Measurements from ENCODE around the gene TBCD.

TBCD gene

GRCh38 chr17:82923366-82924113, 171.7 kb downstream of the TBCD start:
- Histone ChIP-seq H3K4me3 (ENCODE audit: low read depth, low read length) (no peak overlapping the region), H3K27me3 (ENCODE audit: insufficient read depth, low read length) (no peaks in the 10 kb centered on the region), H3K27ac (ENCODE audit: low read depth, low read length) (no peak overlapping the region), H3K36me3 (ENCODE audit: insufficient read depth, low read length) (peaks cover 21% of the 10 kb centered on the region), H2AFZ (ENCODE audit: low read length, unreplicated experiment) (no peak overlapping the region), H3K4me1 (ENCODE audit: control insufficient read depth, insufficient read depth, low read length, unreplicated experiment) (no peaks in the 10 kb centered on the region), H3K79me2 (ENCODE audit: control insufficient read depth, insufficient read depth, low read length, unreplicated experiment) (no peaks in the 10 kb centered on the region)

GRCh38 chr17:82924214-82924613, 172.3 kb downstream of the TBCD start:
- no peaks in the 10 kb centered on the region for H3K27me3 ChIP-seq (ENCODE audit: insufficient read depth, low read length)
- H2AFZ ChIP-seq (ENCODE audit: low read length, unreplicated experiment) = no peak overlapping the region
- no peak overlapping the region for H3K4me3 ChIP-seq (ENCODE audit: low read depth, low read length)
- H3K36me3 ChIP-seq (ENCODE audit: insufficient read depth, low read length) = peaks cover 27% of the 10 kb centered on the region
- H3K79me2 ChIP-seq (ENCODE audit: control insufficient read depth, insufficient read depth, low read length, unreplicated experiment) = no peaks in the 10 kb centered on the region
- H3K4me1 ChIP-seq (ENCODE audit: control insufficient read depth, insufficient read depth, low read length, unreplicated experiment) = no peaks in the 10 kb centered on the region
- no peak overlapping the region for H3K27ac ChIP-seq (ENCODE audit: low read depth, low read length)

- Histone ChIP-seq H3K27ac (ENCODE audit: low read depth, low read length) (no peak overlapping the region), H3K36me3 (ENCODE audit: insufficient read depth, low read length) (peaks cover 33% of the 10 kb centered on the region), H3K79me2 (ENCODE audit: control insufficient read depth, insufficient read depth, low read length, unreplicated experiment) (no peaks in the 10 kb centered on the region), H3K4me3 (ENCODE audit: low read depth, low read length) (no peak overlapping the region), H3K4me1 (ENCODE audit: control insufficient read depth, insufficient read depth, low read length, unreplicated experiment) (no peaks in the 10 kb centered on the region), H2AFZ (ENCODE audit: low read length, unreplicated experiment) (no peak overlapping the region), H3K27me3 (ENCODE audit: insufficient read depth, low read length) (no peaks in the 10 kb centered on the region)
These were observed 172.9 kb downstream of the TBCD start for GRCh38 chr17:82924812-82925211.

- no peaks in the 10 kb centered on the region for H3K79me2 ChIP-seq (ENCODE audit: control insufficient read depth, insufficient read depth, low read length, unreplicated experiment)
- H3K4me3 ChIP-seq (ENCODE audit: low read depth, low read length) = no peak overlapping the region
- H3K36me3 ChIP-seq (ENCODE audit: insufficient read depth, low read length) = peaks cover 38% of the 10 kb centered on the region
- no peak overlapping the region for H2AFZ ChIP-seq (ENCODE audit: low read length, unreplicated experiment)
- H3K4me1 ChIP-seq (ENCODE audit: control insufficient read depth, insufficient read depth, low read length, unreplicated experiment) = no peaks in the 10 kb centered on the region
- no peak overlapping the region for H3K27ac ChIP-seq (ENCODE audit: low read depth, low read length)
- H3K27me3 ChIP-seq (ENCODE audit: insufficient read depth, low read length) = no peaks in the 10 kb centered on the region
These were observed 173.5 kb downstream of the TBCD start for GRCh38 chr17:82925336-82925735.

- peaks cover 40% of the 10 kb centered on the region for H3K36me3 ChIP-seq (ENCODE audit: insufficient read depth, low read length)
These were observed 174.2 kb downstream of the TBCD start for GRCh38 chr17:82926081-82926480.

DNA sequence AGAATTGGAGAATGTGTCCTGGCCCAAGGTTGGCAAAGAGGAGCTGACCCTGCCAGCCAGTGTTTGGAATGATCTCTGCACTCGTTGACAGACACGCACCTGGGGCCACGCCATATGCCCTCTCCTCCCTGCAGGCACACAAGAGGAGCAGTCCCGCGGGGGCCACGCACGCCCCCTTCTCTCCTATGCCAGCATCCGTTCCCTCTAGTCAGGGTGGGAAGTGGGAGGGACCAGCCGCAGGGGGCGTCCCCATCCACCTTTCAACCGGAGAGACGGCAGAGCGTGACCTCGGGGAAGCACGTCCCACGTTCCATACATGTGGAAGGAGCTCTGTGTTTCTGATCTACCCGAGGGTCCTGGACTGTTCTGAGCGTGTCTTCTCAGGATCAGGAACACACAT, 174.9 kb downstream of the TBCD start:
- no peak overlapping the region for H3K27ac ChIP-seq (ENCODE audit: low read depth, low read length)
- H3K36me3 ChIP-seq (ENCODE audit: insufficient read depth, low read length) = peaks cover 37% of the 10 kb centered on the region
- H3K4me1 ChIP-seq (ENCODE audit: control insufficient read depth, insufficient read depth, low read length, unreplicated experiment) = peaks cover 6% of the 10 kb centered on the region
- no peak overlapping the region for H3K4me3 ChIP-seq (ENCODE audit: low read depth, low read length)
- H3K27me3 ChIP-seq (ENCODE audit: insufficient read depth, low read length) = no peaks in the 10 kb centered on the region
- no peak overlapping the region for H2AFZ ChIP-seq (ENCODE audit: low read length, unreplicated experiment)
- H3K79me2 ChIP-seq (ENCODE audit: control insufficient read depth, insufficient read depth, low read length, unreplicated experiment) = no peaks in the 10 kb centered on the region

More at GRCh38 chr17:82926081-82926480, 174.2 kb downstream of the TBCD start:
- Histone ChIP-seq H3K79me2 (ENCODE audit: control insufficient read depth, insufficient read depth, low read length, unreplicated experiment) (no peaks in the 10 kb centered on the region), H3K27me3 (ENCODE audit: insufficient read depth, low read length) (no peaks in the 10 kb centered on the region), H3K4me1 (ENCODE audit: control insufficient read depth, insufficient read depth, low read length, unreplicated experiment) (peaks cover under 1% of the 10 kb centered on the region), H2AFZ (ENCODE audit: low read length, unreplicated experiment) (no peak overlapping the region), H3K4me3 (ENCODE audit: low read depth, low read length) (no peak overlapping the region), H3K27ac (ENCODE audit: low read depth, low read length) (no peak overlapping the region)

DNA sequence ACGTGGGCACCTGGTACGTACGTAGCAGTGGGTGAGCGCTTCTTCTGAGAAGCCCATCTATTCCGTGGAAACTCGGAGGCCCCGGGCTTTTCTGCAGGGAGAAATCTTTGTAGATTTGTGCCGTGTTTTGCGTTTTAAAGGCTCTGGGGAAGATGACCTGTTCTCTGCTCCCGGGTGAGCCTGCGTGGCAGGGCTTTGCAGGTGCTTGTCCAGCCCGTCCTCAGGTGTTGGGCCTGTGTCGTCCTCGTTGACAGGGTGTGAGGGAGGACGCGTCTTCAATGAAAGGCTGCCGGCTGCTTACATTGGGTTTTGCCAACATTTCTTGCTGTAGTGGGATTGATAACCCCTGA, 175.4 kb downstream of the TBCD start:
- H3K4me1 ChIP-seq (ENCODE audit: control insufficient read depth, insufficient read depth, low read length, unreplicated experiment) = peaks cover 12% of the 10 kb centered on the region
- H3K27ac ChIP-seq (ENCODE audit: low read depth, low read length) = no peak overlapping the region
- no peak overlapping the region for H2AFZ ChIP-seq (ENCODE audit: low read length, unreplicated experiment)
- H3K27me3 ChIP-seq (ENCODE audit: insufficient read depth, low read length) = no peaks in the 10 kb centered on the region
- H3K4me3 ChIP-seq (ENCODE audit: low read depth, low read length) = no peak overlapping the region
- H3K79me2 ChIP-seq (ENCODE audit: control insufficient read depth, insufficient read depth, low read length, unreplicated experiment) = no peaks in the 10 kb centered on the region
- H3K36me3 ChIP-seq (ENCODE audit: insufficient read depth, low read length) = peaks cover 37% of the 10 kb centered on the region

- Histone ChIP-seq H3K79me2 (ENCODE audit: control insufficient read depth, insufficient read depth, low read length, unreplicated experiment) (no peaks in the 10 kb centered on the region), H3K27ac (ENCODE audit: low read depth, low read length) (no peak overlapping the region), H2AFZ (ENCODE audit: low read length, unreplicated experiment) (no peak overlapping the region), H3K4me3 (ENCODE audit: low read depth, low read length) (no peak overlapping the region), H3K27me3 (ENCODE audit: insufficient read depth, low read length) (no peaks in the 10 kb centered on the region), H3K36me3 (ENCODE audit: insufficient read depth, low read length) (peaks cover 37% of the 10 kb centered on the region), H3K4me1 (ENCODE audit: control insufficient read depth, insufficient read depth, low read length, unreplicated experiment) (peaks cover 19% of the 10 kb centered on the region)
These were observed 176.1 kb downstream of the TBCD start for GRCh38 chr17:82927661-82928601.

DNA sequence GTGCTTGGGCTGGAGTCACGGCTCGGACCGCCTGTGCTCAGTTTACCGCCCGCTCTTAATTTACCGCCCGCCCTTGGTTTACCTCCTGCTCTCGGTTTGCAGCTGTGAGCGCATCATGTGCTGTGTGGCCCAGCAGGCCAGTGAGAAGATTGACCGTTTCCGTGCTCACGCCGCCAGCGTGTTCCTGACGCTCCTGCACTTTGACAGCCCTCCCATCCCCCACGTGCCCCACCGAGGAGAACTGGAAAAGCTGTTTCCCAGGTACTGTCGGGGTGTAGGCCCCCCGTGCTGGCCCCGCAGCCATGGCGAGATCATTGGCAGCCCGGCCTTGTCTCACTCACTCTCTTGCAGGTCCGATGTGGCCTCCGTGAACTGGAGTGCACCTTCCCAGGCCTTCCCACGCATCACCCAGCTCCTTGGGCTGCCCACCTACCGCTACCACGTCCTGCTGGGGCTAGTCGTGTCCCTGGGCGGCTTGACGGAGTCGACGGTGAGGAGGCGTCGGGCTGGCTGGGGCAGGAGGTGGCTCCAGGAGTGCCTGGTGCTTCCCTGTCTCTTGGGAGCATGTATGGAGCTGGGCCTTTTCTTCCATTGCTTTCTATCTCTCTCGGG, 177.3 kb downstream of the TBCD start:
- Histone ChIP-seq H3K36me3 (ENCODE audit: insufficient read depth, low read length) (peaks cover 35% of the 10 kb centered on the region), H3K79me2 (ENCODE audit: control insufficient read depth, insufficient read depth, low read length, unreplicated experiment) (no peaks in the 10 kb centered on the region), H2AFZ (ENCODE audit: low read length, unreplicated experiment) (no peak overlapping the region), H3K4me3 (ENCODE audit: low read depth, low read length) (no peak overlapping the region), H3K4me1 (ENCODE audit: control insufficient read depth, insufficient read depth, low read length, unreplicated experiment) (peaks cover 20% of the 10 kb centered on the region), H3K27ac (ENCODE audit: low read depth, low read length) (no peak overlapping the region), H3K27me3 (ENCODE audit: insufficient read depth, low read length) (no peaks in the 10 kb centered on the region)

DNA sequence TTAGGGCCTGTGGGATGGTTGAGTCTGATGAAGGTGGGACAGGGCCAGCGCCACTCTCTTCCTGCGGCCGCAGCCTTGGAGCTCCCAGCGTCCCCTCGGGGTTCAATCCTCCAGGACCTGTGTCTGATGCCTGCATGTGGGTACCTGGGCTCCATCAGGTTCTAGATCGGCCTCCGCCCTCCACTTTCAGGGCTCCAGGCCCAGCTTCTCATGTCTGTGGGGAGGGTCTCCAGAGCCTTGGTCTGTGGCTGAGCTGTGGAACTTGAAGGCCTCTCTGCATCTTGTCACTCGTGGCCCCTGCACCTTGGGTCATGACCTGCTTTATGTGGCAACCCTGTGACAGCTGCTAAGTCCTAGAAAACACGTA, 177.8 kb downstream of the TBCD start:
- peaks cover 34% of the 10 kb centered on the region for H3K36me3 ChIP-seq (ENCODE audit: insufficient read depth, low read length)
- H3K27ac ChIP-seq (ENCODE audit: low read depth, low read length) = no peak overlapping the region

More for the DNA sequence above, 177.8 kb downstream of the TBCD start:
- Histone ChIP-seq H2AFZ (ENCODE audit: low read length, unreplicated experiment) (no peak overlapping the region), H3K4me1 (ENCODE audit: control insufficient read depth, insufficient read depth, low read length, unreplicated experiment) (peaks cover 20% of the 10 kb centered on the region), H3K79me2 (ENCODE audit: control insufficient read depth, insufficient read depth, low read length, unreplicated experiment) (no peaks in the 10 kb centered on the region), H3K4me3 (ENCODE audit: low read depth, low read length) (no peak overlapping the region), H3K27me3 (ENCODE audit: insufficient read depth, low read length) (no peaks in the 10 kb centered on the region)

Data from ACC112 (cell line).